ENCODE results near the gene OCLN.
"Not testable (repeated sequence)": the region's sequence is repeated elsewhere in the genome, so short reads cannot be mapped to it uniquely, and the experiment has no call there.

- not testable (repeated sequence) for TF ChIP-seq SP1 (IDR thresholded peaks at IDR 0.05); ZNF384 (IDR thresholded peaks at IDR 0.05); TARDBP (IDR thresholded peaks at IDR 0.05); FOXM1 (IDR thresholded peaks at IDR 0.05; ENCODE audit: borderline replicate concordance); SUZ12 (IDR thresholded peaks at IDR 0.05); PKNOX1 (IDR thresholded peaks at IDR 0.05)
Measured at GRCh38 chr5:69542838-69543618, 50.4 kb downstream of the OCLN start.
